ENCODE results near the gene NCAM2.
A peak's percentile ranks its signal among the peaks of the same experiment; 100 is the strongest.
"Not testable (repeated sequence)": the region's sequence is repeated elsewhere in the genome, so short reads cannot be mapped to it uniquely, and the experiment has no call there.

NCAM2 gene

DNA sequence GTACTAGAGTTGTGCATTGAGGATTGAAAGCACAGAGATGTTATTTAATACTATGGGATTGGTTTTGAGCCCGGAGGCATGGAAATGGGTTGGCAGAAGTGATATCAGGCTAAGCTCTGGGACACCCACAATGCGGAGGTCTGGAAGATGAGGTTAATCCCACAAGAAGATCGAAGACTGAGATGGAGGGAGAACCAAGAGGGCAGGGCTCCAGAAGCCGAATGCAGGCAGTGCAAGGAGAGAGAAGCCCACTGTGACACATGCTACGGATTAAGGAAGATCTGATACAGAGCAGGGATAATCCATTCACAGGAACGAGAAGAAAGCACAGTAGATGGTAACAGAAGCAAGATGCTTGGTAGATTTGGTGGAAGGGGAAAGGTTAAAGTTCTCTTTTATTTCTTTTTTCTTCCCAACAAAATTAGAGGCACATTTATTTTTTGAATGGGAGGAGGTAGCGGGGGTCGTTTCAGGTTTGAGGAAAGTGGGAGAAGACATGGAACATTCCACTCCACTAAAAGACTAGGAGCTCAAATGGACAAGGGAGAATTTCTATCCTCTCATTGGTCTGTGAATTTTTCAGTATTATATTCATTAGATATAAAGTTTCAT lies 113.2 kb downstream of the NCAM2 start:
- no peak for FAIRE-seq

DNA sequence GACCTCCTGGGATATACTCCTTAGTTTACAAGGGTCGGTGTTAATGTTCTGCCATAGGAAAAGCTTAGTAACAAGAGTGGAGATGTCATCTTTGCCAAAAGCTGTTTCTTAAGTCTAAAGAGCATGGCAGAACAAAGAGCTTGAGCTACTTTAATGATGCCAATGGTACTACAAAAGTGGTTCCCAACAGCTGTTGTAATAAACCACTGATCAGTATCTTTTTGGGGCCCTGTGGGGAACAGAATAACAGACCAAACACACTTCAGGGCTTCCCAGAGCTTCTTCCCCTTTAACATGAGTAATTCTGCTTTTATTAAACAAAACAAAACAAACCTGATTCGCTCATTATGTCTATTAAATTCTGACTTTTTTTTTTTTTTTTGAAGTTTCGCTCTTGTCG lies 116.3 kb downstream of the NCAM2 start:
- FAIRE-seq = no peak

DNA sequence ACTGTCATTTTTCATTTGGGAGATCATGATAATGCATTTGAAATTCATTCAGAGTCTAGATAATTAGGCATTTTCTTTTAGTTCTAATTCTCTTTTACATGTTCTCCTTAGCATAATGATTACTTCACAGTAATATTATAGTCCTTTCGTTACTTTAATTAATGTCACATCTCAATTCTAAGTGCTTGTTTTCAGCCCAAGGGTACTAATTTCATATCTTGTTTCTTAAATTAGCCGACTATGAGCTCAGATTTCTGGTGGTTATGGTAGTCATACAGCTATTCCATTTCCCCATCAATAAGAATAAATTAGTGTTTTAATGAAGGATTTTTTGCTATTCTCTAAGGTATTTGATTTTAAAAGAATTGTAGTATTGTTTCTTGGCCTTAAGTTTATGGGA lies 120.9 kb downstream of the NCAM2 start:
- FAIRE-seq = no peak

DNA sequence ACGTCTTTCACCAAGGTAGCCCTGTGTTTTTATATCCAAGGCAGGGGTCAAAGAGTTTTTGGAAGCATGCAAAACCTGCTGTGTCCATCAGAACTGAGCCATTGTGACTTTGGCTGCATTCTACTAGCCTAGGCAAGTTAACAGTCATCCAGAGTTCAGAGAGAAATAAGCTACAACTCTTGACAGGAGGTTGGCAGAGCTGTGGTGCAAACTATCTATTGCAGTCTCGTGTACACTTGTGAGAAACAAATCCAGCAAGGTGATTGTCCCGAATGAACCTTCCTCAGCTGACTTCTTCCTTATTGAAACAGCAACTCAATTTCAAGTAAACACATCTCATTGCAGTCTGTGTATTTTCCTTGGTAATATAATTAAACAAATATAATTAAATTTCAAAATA lies 124.5 kb downstream of the NCAM2 start:
- FAIRE-seq = no peak

DNA sequence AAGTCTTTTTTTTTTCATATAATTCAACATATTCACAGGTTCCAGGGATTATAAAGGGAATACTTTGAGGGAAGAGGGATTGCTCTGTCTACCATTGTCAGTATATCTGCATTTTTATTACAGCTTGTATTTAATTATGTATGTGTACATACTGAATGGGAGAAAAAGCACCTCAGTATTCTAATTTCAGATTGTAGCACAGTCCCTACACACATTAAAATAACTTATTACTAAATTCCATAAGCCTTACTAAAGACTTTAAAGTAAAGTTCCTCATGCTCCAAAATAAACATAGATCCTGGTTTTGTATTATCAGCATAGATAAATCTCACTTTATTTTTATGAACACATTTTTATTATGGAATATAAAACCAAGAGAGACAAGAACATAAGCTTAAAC lies 134.2 kb downstream of the NCAM2 start:
- no peak for FAIRE-seq

DNA sequence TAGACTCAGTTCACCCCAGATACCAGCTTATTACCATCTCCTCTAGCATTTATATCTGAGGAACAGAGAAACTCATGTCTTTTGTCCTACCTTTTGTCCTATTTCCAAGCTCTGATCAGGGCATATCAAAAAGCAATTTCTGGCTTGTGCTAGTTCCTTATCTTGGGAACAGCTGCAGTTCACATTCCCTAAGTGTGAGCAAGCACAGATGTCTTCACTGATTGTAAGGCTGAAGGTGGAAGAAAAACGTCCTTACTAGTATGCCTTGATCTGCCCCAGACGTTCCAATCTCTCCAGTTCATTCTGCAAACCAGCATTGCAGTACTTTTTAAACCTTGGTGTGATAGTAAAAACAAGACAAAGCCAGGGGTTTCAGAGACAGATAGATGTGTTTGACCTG lies 139.8 kb downstream of the NCAM2 start:
- no peak for FAIRE-seq

DNA sequence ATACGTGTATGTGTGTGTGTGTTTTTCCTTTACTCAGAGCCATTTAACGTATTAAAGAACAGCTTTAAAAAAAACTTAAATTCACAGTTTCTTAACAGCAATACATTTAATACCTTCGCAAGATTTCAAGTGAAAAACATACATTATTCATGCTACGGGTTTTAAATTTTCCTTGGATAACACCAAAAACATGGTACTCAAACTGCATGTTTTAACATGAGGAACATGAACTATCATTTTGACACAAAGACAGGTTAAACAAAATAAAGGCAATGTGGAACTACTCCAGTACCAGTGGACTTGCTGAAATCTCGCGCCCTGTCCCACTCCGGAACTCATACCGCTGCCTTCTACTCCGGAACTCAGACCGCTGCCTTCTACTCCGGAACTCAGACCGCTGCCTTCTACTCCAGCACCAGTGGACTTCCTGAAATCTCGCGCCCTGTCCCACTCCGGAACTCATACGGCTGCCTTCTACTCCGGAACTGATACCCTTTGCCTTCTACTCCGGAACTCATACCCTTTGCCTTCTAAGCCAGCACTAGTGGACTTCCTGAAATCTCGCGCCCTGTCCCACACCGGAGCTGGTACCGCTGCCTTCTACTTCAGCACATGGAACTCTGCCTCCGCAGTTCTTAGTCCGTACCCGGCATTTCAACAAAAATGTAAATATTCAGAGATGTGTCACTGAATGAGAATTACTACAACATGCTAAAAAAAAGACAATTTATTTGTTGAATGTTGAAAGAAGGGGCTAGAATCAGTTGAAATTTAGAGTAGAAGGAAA lies 148.6 kb downstream of the NCAM2 start:
- FAIRE-seq = no peak

DNA sequence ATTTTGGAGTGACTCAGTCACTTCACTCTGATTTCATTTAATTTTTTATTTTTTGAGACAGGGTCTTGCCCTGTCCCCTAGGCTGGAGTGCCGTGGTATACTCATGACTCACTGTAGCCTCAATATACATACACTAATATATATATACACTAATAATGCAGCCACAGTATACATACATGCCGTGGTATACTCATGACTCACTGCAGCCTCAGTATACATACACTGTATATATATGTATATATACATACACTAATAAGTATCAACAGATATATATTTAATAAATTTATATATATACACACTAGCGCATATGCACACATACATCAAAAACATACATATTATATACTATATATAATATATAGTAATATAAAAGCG lies 149.2 kb downstream of the NCAM2 start:
- FAIRE-seq = no peak

DNA sequence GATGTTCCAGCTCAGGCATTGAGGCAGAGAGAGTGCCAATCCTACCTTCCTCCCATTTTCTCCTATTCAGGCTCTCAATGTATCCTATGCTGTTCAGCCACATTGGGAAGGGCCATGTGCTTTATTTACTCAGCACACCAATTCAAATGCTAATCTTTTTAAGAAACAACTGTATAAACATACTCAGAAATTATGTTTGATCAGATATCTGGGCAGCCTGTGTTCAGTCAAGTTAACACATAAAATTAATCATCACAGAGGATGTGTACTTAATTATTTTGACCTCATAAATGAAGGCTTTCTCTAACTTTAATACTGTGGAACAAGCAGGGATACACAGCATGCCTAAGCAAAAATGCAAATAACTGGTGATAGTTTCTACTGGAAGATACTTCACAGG lies 149.8 kb downstream of the NCAM2 start:
- no peak for FAIRE-seq

DNA sequence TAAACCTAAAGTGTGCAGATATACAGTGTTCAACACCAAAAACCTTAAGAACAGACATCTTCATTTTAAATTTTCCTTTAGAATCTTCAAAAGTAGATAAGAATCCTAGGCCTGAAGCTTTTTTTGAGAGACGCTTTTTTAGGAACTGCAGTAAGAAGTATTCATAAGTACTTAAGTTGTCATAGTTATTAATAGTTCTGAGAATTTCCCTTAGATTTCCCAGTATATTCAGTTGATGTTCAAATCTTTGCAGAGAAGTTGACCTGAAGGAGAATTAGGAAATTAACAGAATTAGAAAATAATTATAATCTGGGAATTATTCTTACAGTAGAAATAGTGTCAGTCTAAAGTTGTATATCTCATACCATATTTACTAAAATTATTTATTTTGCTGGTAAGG lies 150.3 kb downstream of the NCAM2 start:
- FAIRE-seq = no peak

DNA sequence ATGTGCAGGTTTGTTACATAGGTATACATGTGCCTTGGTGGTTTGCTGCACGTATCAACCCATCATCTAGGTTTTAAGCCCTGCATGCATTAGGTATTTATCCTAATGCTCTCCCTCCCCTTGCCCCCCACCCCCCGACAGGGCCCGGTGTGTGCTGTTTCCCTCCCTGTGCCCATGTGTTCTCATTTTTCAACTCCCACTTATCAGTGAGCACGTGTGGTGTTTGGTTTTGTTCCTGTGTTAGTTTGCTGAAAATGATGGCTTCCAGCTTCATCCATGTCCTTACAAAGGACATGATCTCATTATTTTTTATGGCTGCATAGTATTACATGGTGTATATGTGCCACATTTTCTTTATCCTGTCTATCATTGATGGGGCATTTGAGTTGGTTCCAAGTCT lies 151.2 kb downstream of the NCAM2 start:
- not testable (repeated sequence) for FAIRE-seq

DNA sequence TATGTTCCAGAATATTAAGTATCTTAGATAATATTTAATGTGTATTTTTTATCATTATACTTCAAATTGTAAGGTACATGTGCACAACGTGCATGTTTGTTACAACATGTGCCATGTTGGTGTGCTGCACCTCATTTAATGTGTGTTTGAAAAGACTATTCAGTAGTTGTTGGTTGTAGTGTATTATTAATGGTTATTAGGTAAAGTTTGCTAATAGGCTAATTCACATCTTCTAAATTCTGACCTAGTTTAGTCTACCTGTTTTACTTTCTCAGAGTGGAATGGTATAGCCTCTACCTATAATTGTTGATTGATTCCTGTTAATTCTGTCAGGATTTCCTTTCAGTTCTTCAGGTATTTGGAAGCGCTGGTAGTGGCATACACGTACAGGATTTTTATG lies 153.0 kb downstream of the NCAM2 start:
- FAIRE-seq = no peak

DNA sequence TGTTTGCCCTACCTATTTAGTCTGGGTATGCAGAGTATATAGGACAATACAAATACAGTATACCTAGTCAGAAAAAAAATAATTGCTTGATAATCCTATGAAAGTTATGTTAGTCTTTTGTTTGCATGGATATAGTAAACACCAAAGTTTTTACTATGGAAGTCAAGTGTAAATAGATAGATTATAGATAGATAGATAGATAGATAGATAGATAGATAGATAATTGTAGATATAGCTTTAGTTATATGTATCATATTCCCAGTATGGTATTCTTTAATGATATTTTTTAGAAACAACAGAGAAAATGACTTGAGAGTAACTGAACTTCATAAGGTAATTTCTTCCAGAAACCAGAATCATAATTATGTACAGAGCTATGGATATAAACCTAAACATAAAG lies 158.2 kb downstream of the NCAM2 start:
- FAIRE-seq = peak; percentile 29

DNA sequence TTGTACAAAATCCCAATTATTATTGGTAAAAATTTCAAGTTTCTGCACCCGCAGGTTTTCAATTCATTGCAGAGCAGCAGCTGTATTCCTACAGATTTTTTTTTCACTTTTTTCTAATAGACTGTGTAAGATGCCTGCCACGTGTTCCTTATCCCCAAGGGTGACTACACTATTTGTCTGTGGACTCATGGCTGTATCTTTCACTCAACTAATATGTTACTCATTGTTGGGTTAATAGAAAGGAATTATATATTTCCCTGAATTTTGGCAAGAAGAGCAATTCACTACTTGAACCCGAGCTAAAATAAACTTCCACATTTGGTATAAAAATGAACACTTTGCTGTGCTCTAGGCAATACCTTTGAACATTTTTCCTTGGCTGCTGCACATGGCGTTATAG lies 158.7 kb downstream of the NCAM2 start:
- no peak for FAIRE-seq

DNA sequence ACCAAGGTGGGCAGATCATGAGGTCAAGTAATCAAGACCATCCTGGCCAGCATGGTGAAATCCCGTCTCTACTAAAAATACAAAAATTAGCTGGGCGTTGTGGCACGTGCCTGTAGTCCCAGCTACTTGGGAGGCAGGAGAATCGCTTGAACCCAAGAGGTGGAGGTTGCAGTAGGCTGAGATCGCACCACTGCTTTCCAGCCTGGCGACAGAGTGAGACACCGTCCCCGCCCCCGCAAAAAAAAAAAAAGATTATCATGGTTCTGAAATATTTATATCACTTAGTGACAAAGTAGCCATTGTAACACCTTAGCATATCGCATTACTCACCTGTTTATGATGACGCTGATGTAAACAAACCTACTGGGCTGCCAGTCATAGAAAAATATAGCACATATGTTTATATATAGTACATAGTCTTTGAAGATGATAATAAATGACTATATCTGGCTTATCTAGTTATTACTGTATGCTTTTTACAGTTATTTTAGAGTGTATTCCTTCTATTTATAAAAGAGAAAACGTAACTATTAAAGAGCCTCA lies 160.2 kb downstream of the NCAM2 start:
- no peak for FAIRE-seq

DNA sequence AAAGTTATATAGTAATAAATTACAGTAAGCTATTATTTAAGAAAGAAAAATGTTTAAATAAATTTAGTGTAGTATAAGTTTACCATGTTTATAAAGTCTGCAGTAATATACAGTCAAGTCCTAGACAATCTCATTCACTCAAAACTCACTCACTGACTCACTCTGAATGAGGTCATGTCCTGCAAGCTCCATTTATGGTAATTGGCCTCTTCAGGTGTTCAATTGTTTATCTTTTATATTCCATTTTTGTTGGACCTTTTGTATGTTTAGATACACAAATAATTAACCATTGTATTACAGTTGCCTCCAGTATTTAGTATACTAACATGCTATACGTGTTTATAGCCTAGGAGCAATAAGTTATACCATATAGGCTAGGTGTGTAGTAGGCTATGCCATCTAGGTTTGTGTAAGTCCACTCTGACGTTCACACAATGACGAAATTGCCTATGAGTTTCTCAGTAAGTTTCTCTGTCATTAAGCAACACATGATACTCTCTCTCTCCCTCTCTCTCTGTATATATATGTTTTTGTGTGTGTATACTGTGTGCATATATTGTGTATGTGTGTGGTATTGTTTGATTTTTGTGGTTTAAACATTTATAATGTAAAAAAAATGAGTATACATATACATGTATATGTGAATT lies 161.2 kb downstream of the NCAM2 start:
- FAIRE-seq = no peak

DNA sequence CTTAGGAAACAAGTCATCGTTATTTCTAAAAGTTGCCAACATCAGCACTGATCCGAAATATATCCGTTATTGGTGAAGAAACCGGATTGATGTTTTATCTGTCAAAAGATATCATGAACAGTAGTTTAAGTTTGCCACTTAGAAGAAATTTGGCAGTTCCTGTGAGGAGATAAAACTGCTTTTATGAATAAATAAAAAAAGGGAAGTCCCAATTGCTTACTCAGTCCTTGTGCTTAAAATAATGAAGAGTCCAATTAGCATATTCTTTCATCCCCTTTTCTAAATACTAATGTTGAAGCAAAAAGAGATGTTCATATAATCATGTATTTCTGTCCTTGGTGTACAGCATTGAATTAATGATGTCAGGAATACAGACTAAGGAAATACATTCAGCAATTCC lies 164.6 kb downstream of the NCAM2 start:
- FAIRE-seq = no peak

DNA sequence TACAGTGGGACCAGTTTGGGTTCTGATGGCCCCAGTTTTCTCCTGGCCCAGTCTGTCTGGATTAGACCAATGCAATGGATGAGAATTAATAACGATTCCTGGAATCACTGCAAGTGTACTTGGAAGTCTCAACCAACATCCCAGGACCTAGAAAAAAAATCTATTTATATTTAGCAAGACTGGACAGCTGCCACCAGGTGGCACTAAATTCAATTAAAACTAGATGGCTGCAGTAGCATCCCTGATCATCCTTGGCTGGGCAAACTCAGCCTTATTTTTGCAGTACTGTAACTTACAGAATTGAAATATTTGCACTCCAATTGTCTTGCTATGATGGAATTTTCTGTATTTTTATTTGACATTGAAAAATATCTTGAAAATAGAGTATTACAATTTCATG lies 165.7 kb downstream of the NCAM2 start:
- FAIRE-seq = peak; percentile 59

DNA sequence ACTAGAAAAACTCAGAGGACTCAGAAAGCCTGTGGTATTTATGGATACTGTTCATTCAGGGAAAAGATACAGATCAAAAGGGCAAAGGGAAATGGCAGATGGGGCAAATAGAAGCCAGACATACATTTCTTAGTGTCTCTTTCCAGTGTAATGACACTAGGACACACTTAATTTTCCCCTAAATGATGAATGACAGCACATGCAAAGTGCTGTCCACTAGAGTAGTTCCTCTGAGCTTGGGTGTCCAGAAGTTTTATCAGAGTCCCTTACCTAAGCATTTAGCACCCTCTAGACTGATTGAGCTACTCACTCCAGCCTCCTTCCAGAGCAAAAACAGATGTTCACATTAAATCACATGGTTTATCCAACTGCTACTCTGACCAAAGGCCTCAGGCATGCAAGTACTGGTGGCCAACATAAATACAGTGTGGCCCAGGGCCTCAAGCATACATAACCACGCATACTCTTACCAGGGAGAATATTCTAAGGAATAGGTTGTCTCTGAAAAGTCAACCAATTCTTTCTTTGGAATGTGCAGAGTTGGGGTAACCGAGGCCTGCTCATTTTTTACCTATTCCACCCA lies 166.9 kb downstream of the NCAM2 start:
- no peak for FAIRE-seq

DNA sequence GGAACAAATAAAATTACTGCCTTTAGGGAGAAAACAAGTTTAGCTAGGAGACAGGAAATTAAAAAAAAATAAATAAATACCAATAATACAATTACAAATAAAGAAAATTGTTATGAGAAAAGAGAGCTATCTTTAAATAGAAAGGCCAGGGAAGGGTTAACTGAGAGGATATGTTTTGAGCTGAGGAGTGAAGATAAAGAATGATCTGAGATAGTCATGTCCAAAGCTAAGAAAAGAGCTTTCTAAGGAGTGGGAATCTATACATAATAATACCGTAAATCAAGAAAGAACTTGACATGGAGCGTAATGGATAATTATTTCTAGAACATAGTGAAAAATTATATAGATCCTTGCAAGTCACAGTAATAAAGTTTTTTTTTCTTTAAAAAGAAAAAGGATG lies 176.5 kb downstream of the NCAM2 start:
- FAIRE-seq = no peak

DNA sequence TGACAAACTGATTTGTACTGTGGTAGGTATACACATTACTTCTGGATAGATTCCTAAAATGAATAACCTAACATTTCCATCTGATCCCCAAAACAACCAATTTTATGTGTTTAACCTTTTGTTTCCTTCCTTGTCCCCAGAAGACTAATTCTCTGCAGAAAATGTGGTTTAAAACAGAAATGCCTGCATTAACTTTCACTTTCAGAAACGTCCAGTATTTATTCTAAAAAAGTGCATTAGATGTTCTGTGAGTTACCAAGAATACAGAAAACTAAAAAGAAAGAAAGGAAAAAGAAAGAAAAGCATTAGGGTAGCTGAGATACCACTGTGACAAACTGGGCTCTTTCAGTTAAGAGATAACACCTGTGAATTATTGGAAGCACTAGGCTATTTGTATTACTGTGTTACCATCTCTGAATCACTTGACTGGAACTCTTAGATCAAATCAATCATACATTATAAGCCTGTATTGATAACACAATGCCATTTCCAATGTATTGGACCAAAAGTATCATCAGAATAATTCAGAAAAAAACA lies 177.7 kb downstream of the NCAM2 start:
- FAIRE-seq = no peak

DNA sequence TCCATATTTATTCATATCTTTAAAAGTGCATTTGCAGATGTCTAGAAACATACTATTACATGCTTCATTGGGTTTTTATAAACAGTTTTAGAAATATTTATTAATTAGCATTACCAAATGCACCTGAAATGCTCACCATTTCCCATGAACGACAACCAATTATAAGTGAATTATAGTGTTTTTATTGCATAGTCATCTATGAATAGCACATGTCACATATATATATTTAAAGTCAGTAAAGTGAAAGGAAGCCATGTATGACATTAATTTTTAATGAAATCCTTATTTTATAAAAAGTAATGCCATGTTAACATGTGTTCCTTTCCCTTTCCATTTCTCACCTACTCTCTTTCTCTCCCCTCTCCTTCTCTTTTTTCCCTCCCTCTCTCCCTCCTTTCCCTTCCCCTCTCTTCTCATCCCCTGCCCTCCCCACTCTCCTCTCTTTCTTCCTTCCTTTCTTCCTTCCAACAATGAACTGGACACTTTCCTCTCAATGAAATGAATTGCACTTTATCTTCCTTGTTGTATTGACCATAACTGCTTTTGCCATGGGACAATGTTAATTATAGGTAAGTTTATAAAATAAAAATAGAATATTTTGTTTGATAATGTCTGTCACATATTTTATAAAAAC lies 179.3 kb downstream of the NCAM2 start:
- FAIRE-seq = no peak
